Upper lobe of left lung (tissue), 6 donors: ENCODE results near the gene SLC35B4. TPM values are rescaled to one million over a fixed set of nuclear protein-coding genes. Genes with fewer than 3 reads are reported as not detected.

Experiments used
- ATAC-seq, 2 donors: fragments of 200-7000 bp; cut with Tn5 transposase; one replicate each; pipeline ENCODE4 v1.9.1; 2022; ENCODE audit warnings: mild to moderate bottlenecking in 2 of 2, moderate library complexity in 2 of 2; ENCODE audit not compliant: low FRiP score in 2 of 2
- DNase-seq, 2 donors: peaks; one replicate each; pipeline ENCODE4 v3.0.0-alpha.2; 2019 to 2020
- H3K27ac ChIP-seq, 4 donors: fragments of 200-600 bp; sonication (generic); one replicate each; pipeline ENCODE4 v1.5.1; 2016 to 2019
- H3K27me3 ChIP-seq, 4 donors: fragments of 200-600 bp; sonication (generic); one replicate each; pipeline ENCODE4 v1.5.1; 2017 to 2019
- H3K36me3 ChIP-seq, 4 donors: fragments of 200-600 bp; sonication (generic); one replicate each; pipeline ENCODE4 v1.5.1; 2016 to 2019
- H3K4me1 ChIP-seq, 4 donors: fragments of 200-600 bp; sonication (generic); one replicate each; pipeline ENCODE4 v1.5.1; 2018 to 2019
- H3K4me3 ChIP-seq, 4 donors: fragments of 200-600 bp; sonication (generic); one replicate each; pipeline ENCODE4 v1.5.1; 2017 to 2019; ENCODE audit warnings: mild to moderate bottlenecking in 2 of 4, moderate library complexity in 1 of 4
- H3K9me3 ChIP-seq, 4 donors: fragments of 200-600 bp; sonication (generic); one replicate each; pipeline ENCODE4 v1.5.1; 2018 to 2019
- CTCF ChIP-seq, 6 experiments: fragments of 450-650 bp in 4 of 6; fragments of 200-600 bp in 2 of 6; sonication (generic) in 2 of 6; IDR thresholded peaks; one replicate each; pipeline ENCODE4 v1.5.1; 2016 to 2019; ENCODE audit warnings: antibody characterized with exemption in 6 of 6
- EP300 ChIP-seq, 4 donors: sonication (generic); formaldehyde crosslinking; IDR thresholded peaks; one replicate each; pipeline ENCODE4 v1.5.1; 2017; ENCODE audit warnings: antibody characterized with exemption in 4 of 4, control low read depth in 2 of 4
- POLR2A ChIP-seq, 4 donors: fragments of 450-650 bp; IDR thresholded peaks; one replicate each; pipeline ENCODE4 v1.5.1; 2016 to 2017; ENCODE audit warnings: antibody characterized with exemption in 4 of 4, mild to moderate bottlenecking in 2 of 4
- POLR2AphosphoS5 ChIP-seq, 2 donors: sonication (generic); formaldehyde crosslinking; IDR thresholded peaks; one replicate each; pipeline ENCODE4 v1.5.1; 2017; ENCODE audit warnings: antibody characterized with exemption in 2 of 2
- WGBS, 2 donors: methylation state at CpG; one replicate each; pipeline ENCODE4 v1.1.5; 2017 to 2018; 5-methylcytosine and 5-hydroxymethylcytosine counted together
- total RNA-seq, 6 donors: library from RNA; depleted of rRNA in 4 of 6; stranded (reverse); fragments of >200 nt in 4 of 6; gene quantifications; one replicate each; pipeline versions ENCODE4 v1.1.0 to v1.2.1, GENCODE V29; 2016 to 2021
- donor health status: DM: no; HTN: no; CAD: no; lungs with moderate emphysema.
- donor health status: DM: no; HTN: yes; CAD: no; lungs with severe emphysema.

SLC35B4 gene
- total RNA-seq, 6 donors from 2014 or later: 1.8 to 16.8 (median 11.2) TPM

- WGBS, 2 donors: 86% methylated on average over 3 of the region's 3 CpGs
- Histone ChIP-seq H3K4me1 (no peaks in the 10 kb centered on the region), H3K27ac (no peak overlapping the region), H3K9me3 (no peaks in the 10 kb centered on the region), H3K27me3 (no peaks in the 10 kb centered on the region), H3K4me3 (no peak overlapping the region), H3K36me3 (no peaks in the 10 kb centered on the region)
- ATAC-seq (no peak), DNase-seq (no peak)
- TF ChIP-seq POLR2AphosphoS5 (IDR thresholded peaks at IDR 0.05) (no peak), CTCF (IDR thresholded peaks at IDR 0.05) (no peak), POLR2A (IDR thresholded peaks at IDR 0.05) (no peak), EP300 (IDR thresholded peaks at IDR 0.05) (no peak)
Measured at GRCh38 chr7:134248196-134248595, 68.5 kb downstream of the SLC35B4 start.

GRCh38 chr7:134246761-134247160 is 70.0 kb downstream of the SLC35B4 start:
- H3K27me3 ChIP-seq: no peaks in the 10 kb centered on the region
- no peak overlapping the region for H3K27ac ChIP-seq
- WGBS, 2 donors: 93 to 94% methylated on average over 2 of the region's 2 CpGs
- H3K36me3 ChIP-seq: no peaks in the 10 kb centered on the region
- no peaks in the 10 kb centered on the region for H3K9me3 ChIP-seq
- no peak for TF ChIP-seq POLR2AphosphoS5 (IDR thresholded peaks at IDR 0.05)
- no peak for TF ChIP-seq EP300 (IDR thresholded peaks at IDR 0.05)
- no peak for TF ChIP-seq POLR2A (IDR thresholded peaks at IDR 0.05)
- no peak for TF ChIP-seq CTCF (IDR thresholded peaks at IDR 0.05)
- ATAC-seq (no peak), DNase-seq (no peak)
- H3K4me3 ChIP-seq: no peak overlapping the region
- H3K4me1 ChIP-seq: no peaks in the 10 kb centered on the region

- Histone ChIP-seq H3K4me3 (no peak overlapping the region), H3K27ac (no peak overlapping the region), H3K27me3 (no peaks in the 10 kb centered on the region), H3K36me3 (no peaks in the 10 kb centered on the region), H3K9me3 (no peaks in the 10 kb centered on the region), H3K4me1 (no peaks in the 10 kb centered on the region)
- WGBS, 2 donors: 59 to 71% methylated on average over 3 of the region's 3 CpGs
- no peak for ATAC-seq
- TF ChIP-seq EP300 (IDR thresholded peaks at IDR 0.05) (no peak), POLR2A (IDR thresholded peaks at IDR 0.05) (no peak), CTCF (IDR thresholded peaks at IDR 0.05) (no peak), POLR2AphosphoS5 (IDR thresholded peaks at IDR 0.05) (no peak)
- no peak for DNase-seq
Measured at GRCh38 chr7:134246347-134246746, 70.4 kb downstream of the SLC35B4 start.

- TF ChIP-seq CTCF (IDR thresholded peaks at IDR 0.05) (no peak), EP300 (IDR thresholded peaks at IDR 0.05) (no peak), POLR2AphosphoS5 (IDR thresholded peaks at IDR 0.05) (no peak), POLR2A (IDR thresholded peaks at IDR 0.05) (no peak)
- ATAC-seq (no peak), DNase-seq (no peak)
- no peaks in the 10 kb centered on the region for H3K9me3 ChIP-seq
- 90 to 93% methylated on average over 2 of the region's 2 CpGs for WGBS, 2 donors
- H3K27ac ChIP-seq: no peak overlapping the region
- no peaks in the 10 kb centered on the region for H3K36me3 ChIP-seq
- no peaks in the 10 kb centered on the region for H3K27me3 ChIP-seq
- no peaks in the 10 kb centered on the region for H3K4me1 ChIP-seq
- no peak overlapping the region for H3K4me3 ChIP-seq
Measured at GRCh38 chr7:134245253-134245652, 71.5 kb downstream of the SLC35B4 start.

Other genes with a start within 250 kb of the SLC35B4 start
- 1 to 10 TPM in 5 of 6 donors, under 1 TPM in 1; 0.31 to 9.1 (median 1.9) TPM for gene LRGUK, start 189.6 kb downstream of the SLC35B4 start, total RNA-seq
- gene AKR1B1, start 142.2 kb upstream of the SLC35B4 start, total RNA-seq: 100 to 1,000 TPM in 3 of 6 donors, 10 to 100 TPM in 3; 39.2 to 108 (median 93.1) TPM
- under 1 TPM in 2 of 6 donors, not detected in 4; 0.14 to 0.34 TPM for gene AKR1B10, start 210.6 kb upstream of the SLC35B4 start, total RNA-seq
- not detected for gene AKR1B15, start 232.2 kb upstream of the SLC35B4 start, total RNA-seq